ENCODE data around the gene NCMAP.

DNA sequence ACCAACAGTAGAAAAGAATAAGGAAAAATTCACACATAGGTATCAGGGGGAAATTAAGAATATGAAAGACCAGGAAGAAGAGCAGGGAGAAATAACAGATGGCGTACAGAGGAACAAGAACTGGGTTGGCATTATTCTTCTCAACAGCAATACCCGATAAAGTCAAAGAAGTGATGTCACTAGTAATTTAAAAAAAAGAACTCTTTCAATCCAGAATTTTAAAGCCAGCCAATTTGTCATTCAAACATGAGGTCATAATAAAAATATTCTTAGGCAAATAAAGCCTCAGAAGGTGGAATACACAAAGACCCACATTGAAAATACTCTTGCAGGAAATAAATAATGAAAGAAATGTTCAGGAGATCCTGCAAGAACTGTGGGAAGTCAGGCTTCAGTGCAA is 8.8 kb downstream of the NCMAP start:
- no peak for TF ChIP-seq POLR2AphosphoS5 (IDR thresholded peaks at IDR 0.05; ENCODE audit: low read depth, low read length)
- TF ChIP-seq ELF1 (IDR thresholded peaks at IDR 0.05) = no peak
- TF ChIP-seq, protein P1, sequence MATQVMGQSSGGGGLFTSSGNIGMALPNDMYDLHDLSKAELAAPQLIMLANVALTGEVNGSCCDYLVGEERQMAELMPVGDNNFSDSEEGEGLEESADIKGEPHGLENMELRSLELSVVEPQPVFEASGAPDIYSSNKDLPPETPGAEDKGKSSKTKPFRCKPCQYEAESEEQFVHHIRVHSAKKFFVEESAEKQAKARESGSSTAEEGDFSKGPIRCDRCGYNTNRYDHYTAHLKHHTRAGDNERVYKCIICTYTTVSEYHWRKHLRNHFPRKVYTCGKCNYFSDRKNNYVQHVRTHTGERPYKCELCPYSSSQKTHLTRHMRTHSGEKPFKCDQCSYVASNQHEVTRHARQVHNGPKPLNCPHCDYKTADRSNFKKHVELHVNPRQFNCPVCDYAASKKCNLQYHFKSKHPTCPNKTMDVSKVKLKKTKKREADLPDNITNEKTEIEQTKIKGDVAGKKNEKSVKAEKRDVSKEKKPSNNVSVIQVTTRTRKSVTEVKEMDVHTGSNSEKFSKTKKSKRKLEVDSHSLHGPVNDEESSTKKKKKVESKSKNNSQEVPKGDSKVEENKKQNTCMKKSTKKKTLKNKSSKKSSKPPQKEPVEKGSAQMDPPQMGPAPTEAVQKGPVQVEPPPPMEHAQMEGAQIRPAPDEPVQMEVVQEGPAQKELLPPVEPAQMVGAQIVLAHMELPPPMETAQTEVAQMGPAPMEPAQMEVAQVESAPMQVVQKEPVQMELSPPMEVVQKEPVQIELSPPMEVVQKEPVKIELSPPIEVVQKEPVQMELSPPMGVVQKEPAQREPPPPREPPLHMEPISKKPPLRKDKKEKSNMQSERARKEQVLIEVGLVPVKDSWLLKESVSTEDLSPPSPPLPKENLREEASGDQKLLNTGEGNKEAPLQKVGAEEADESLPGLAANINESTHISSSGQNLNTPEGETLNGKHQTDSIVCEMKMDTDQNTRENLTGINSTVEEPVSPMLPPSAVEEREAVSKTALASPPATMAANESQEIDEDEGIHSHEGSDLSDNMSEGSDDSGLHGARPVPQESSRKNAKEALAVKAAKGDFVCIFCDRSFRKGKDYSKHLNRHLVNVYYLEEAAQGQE (IDR thresholded peaks at IDR 0.05; ENCODE audit: low read depth, low read length) = no peak
- no peak for TF ChIP-seq EP300 (IDR thresholded peaks at IDR 0.05; ENCODE audit: borderline replicate concordance in 1 of 2, low read depth in 1 of 2, low read length in 1 of 2)
- no peak for TF ChIP-seq RCOR1 (IDR thresholded peaks at IDR 0.05; ENCODE audit: low read length)
- TF ChIP-seq, protein P2, sequence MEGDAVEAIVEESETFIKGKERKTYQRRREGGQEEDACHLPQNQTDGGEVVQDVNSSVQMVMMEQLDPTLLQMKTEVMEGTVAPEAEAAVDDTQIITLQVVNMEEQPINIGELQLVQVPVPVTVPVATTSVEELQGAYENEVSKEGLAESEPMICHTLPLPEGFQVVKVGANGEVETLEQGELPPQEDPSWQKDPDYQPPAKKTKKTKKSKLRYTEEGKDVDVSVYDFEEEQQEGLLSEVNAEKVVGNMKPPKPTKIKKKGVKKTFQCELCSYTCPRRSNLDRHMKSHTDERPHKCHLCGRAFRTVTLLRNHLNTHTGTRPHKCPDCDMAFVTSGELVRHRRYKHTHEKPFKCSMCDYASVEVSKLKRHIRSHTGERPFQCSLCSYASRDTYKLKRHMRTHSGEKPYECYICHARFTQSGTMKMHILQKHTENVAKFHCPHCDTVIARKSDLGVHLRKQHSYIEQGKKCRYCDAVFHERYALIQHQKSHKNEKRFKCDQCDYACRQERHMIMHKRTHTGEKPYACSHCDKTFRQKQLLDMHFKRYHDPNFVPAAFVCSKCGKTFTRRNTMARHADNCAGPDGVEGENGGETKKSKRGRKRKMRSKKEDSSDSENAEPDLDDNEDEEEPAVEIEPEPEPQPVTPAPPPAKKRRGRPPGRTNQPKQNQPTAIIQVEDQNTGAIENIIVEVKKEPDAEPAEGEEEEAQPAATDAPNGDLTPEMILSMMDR (IDR thresholded peaks at IDR 0.05) = no peak
- no peak for TF ChIP-seq SIN3A (IDR thresholded peaks at IDR 0.05; ENCODE audit: borderline replicate concordance, low read depth, low read length)
- no peak for TF ChIP-seq FOXM1 (IDR thresholded peaks at IDR 0.05; ENCODE audit: low read depth)
- TF ChIP-seq EZH2phosphoT487 (IDR thresholded peaks at IDR 0.05; ENCODE audit: borderline replicate concordance, low read depth) = no peak

Data from SK-N-SH (cell line).